Epithelial cell of esophagus (primary cell): ENCODE data around the gene OSGEP.

Source experiments
- DNase-seq: peaks from one replicate; pipeline ENCODE4 v3.0.0; 2010; ENCODE audit warnings: low read depth
- H3K4me3 ChIP-seq: 2 replicates; pipeline ENCODE4 v1.5.1; 2011; ENCODE audit warnings: mild to moderate bottlenecking, low read length, control low read depth
- CTCF ChIP-seq: IDR thresholded peaks from 2 replicates; pipeline ENCODE4 v1.5.1; 2011; ENCODE audit warnings: low read depth, mild to moderate bottlenecking, low read length, control low read depth, inconsistent platforms; ENCODE audit not compliant: insufficient read depth; ENCODE audit errors: missing control alignments

OSGEP gene

DNA sequence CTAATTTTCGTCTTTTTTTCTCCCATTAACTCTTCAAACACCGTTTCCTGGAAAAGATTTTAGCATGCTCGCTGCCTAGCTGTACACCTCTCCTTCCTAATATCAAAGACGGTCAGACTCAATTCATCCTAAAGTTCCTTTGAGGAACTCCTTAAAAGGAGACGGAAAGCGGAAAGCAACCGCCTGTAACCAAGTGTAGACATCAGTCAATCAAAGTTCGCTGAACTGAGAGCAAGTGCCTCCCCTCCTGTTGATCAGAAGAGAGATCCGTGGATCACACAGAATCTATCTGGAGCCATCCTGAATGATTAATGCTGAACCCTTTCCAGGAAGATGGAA, 40.9 kb downstream of the OSGEP start:
- peak overlapping the region; percentile 86 for H3K4me3 ChIP-seq
- TF ChIP-seq CTCF, result no peak
- DNase-seq, result no peak

- DNase-seq, result peak; percentile 90
- H3K4me3 ChIP-seq, result peak within 1 kb of the TSS; percentile 86
- no peak for TF ChIP-seq CTCF
Measured at GRCh38 chr14:20412876-20413743, 41.5 kb downstream of the OSGEP start, which contains the start of gene TEP1. TSS of gene TEP1 (minus strand) at chr14:20413501. CDS start at chr14:20408439, 5,062 bp downstream.

DNA sequence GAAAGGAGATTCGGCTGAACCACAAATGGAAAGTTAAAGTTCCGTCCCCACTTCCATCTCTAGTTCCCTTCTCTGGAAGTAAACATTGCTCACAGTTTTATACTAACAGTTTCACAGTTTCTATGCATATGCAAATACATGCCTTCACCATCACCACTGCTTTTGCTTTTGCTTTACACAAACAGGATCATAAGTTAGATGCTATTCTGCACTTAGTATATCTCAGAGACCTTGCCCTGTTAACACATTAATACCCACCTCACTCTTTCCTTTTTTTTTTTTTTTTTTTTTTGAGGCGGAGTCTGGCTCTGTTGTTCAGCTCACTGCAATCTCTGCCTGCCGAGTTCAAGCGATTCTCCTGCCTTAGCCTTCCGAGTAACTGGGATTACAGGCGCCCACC, 42.2 kb downstream of the OSGEP start:
- DNase-seq, result no peak
- H3K4me3 ChIP-seq, result peak overlapping the region; percentile 86
- TF ChIP-seq CTCF, result no peak

DNA sequence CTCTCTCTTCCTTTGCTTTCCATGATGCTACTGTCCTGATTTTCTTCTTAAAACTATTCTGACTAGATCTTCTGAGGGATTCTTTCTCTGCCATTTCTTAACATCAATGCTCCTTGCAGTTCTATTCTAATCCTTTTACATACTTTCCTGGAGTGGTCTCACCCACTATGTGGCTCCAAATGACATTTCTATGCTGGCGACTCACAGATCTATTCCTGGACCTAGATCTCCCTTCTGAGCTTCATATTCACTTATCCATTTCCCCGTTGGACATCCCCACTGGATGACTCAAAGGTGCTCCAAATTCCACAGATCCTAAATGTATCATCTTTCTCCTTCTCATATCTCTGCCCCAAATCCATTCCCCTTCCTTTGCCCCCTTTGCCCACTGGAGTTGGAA, 45.4 kb downstream of the OSGEP start:
- no peak for DNase-seq
- no peak for TF ChIP-seq CTCF
- H3K4me3 ChIP-seq, result no peak overlapping the region

GRCh38 chr14:20403521-20403920, 51.1 kb downstream of the OSGEP start:
- TF ChIP-seq CTCF, result no peak
- no peak for DNase-seq

DNA sequence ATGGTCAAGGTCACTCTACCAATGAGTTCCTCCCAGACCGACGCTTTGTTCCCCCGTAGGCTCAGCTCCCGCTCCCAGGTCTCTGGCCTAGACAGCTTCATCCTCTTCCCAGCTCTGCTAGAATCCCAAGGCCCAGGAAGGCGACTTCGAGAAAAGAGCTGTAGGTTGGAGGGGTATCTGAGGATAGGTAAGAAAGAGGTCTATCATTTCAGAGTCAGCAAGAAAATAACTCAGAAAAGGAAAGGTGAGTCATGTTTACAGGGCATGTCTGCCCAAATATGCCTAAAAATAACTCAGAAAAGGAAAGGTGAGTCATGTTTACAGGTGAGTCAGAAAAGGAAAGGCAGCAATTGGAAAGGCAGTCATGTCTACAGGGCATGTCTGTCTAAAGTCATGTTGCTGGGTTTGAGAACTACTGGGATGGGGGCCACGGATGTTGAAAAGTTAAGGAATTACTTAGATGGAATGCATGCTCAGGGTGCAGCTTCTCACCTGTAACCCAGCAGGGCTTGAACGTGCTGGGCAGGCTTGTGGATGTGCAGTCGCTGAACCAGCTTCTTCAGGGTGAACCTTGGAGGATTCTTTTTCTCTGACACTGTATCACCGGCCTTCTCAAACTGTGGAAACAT, 53.5 kb downstream of the OSGEP start:
- peak; percentile 95 for DNase-seq
- no peak for TF ChIP-seq CTCF
- no peak overlapping the region for H3K4me3 ChIP-seq

More at GRCh38 chr14:20403521-20403920, 51.1 kb downstream of the OSGEP start:
- no peak overlapping the region for H3K4me3 ChIP-seq
